HepG2 (cell line): ENCODE measurements around the gene CNOT8. TPM values are rescaled to one million over a fixed set of nuclear protein-coding genes. Genes with fewer than 3 reads are reported as not detected.
A peak's percentile ranks its signal among the peaks of the same experiment; 100 is the strongest.

Experiments used
- ETV5 ChIP-seq: IDR thresholded peaks from 2 replicates; pipeline ENCODE4 v1.6.1; 2018; ENCODE audit warnings: missing biosample characterization, missing genetic modification reagents, inconsistent platforms, borderline replicate concordance
- GPN1 ChIP-seq: sonication (generic); formaldehyde crosslinking; IDR thresholded peaks from 2 replicates; pipeline ENCODE4 v1.5.1; 2020; ENCODE audit warnings: missing genetic modification reagents, borderline replicate concordance
- PITX1 ChIP-seq: sonication (generic); formaldehyde crosslinking; IDR thresholded peaks from 2 replicates; pipeline ENCODE4 v1.5.1; 2020; ENCODE audit warnings: mild to moderate bottlenecking, missing genetic modification reagents
- POLR2AphosphoS5 ChIP-seq: IDR thresholded peaks from 2 replicates; pipeline ENCODE4 v1.6.1; 2012; ENCODE audit warnings: low read depth, low read length
- RFX5 ChIP-seq: IDR thresholded peaks from 2 replicates; pipeline ENCODE4 v1.6.1; 2011; ENCODE audit warnings: low read depth, low read length, improper control_type of control experiment
- SALL1 ChIP-seq: sonication (generic); formaldehyde crosslinking; IDR thresholded peaks from 2 replicates; pipeline ENCODE4 v1.8.0; 2022; ENCODE audit warnings: mild to moderate bottlenecking, missing genetic modification reagents
- ZBTB46 ChIP-seq: sonication (generic); formaldehyde crosslinking; IDR thresholded peaks from 2 replicates; pipeline ENCODE4 v1.4.0; 2020; ENCODE audit warnings: mild to moderate bottlenecking, missing genetic modification reagents, borderline replicate concordance
- ZFP41 ChIP-seq: sonication (generic); formaldehyde crosslinking; IDR thresholded peaks from 2 replicates; pipeline ENCODE4 v1.4.0; 2020; ENCODE audit warnings: mild to moderate bottlenecking, missing genetic modification reagents, borderline replicate concordance
- ZNF256 ChIP-seq: sonication (generic); formaldehyde crosslinking; conservative IDR thresholded peaks from 2 replicates; pipeline ENCODE4 v1.4.0; 2020; ENCODE audit warnings: missing genetic modification reagents
- ZNF296 ChIP-seq: sonication (generic); formaldehyde crosslinking; conservative IDR thresholded peaks from 2 replicates; pipeline ENCODE4 v1.5.0; 2020; ENCODE audit warnings: mild to moderate bottlenecking, missing genetic modification reagents
- ZNF33A ChIP-seq: sonication (generic); formaldehyde crosslinking; IDR thresholded peaks from 2 replicates; pipeline ENCODE4 v1.5.1; 2020; ENCODE audit warnings: missing genetic modification reagents, mild to moderate bottlenecking, moderate library complexity, borderline replicate concordance
- ZNF552 ChIP-seq: sonication (generic); formaldehyde crosslinking; IDR thresholded peaks from 2 replicates; pipeline ENCODE4 v1.9.0; 2022; ENCODE audit warnings: missing genetic modification reagents, mild to moderate bottlenecking, borderline replicate concordance
- ZNF563 ChIP-seq: sonication (generic); formaldehyde crosslinking; IDR thresholded peaks from 2 replicates; pipeline ENCODE4 v1.8.0; 2022; ENCODE audit warnings: mild to moderate bottlenecking, moderate library complexity, missing genetic modification reagents
- ZNF709 ChIP-seq: sonication (generic); formaldehyde crosslinking; IDR thresholded peaks from 2 replicates; pipeline ENCODE4 v1.5.0; 2020; ENCODE audit warnings: mild to moderate bottlenecking, missing genetic modification reagents
- ZNF770 ChIP-seq: sonication (generic); formaldehyde crosslinking; IDR thresholded peaks from 2 replicates; pipeline ENCODE4 v1.5.0; 2020; ENCODE audit warnings: mild to moderate bottlenecking, missing genetic modification reagents
- ZSCAN12 ChIP-seq: sonication (generic); formaldehyde crosslinking; IDR thresholded peaks from 2 replicates; pipeline ENCODE4 v1.9.0; 2021; ENCODE audit warnings: mild to moderate bottlenecking, missing genetic modification reagents
- polyA plus RNA-seq, 8 experiments: library from polyadenylated mRNA; depleted of rRNA in 3 of 8; stranded (reverse) in 7 of 8; unstranded in 1 of 8; fragments of >200 nt; fragmentation: Illumina TruSeq in 4 of 8; extraction: Trizol in 4 of 8; gene quantifications; 2 replicates each; pipeline versions ENCODE4 v1.2.1 to v1.2.3, GENCODE V29; 2011 to 2016; ENCODE audit warnings: low read depth in 4 of 8, missing spikeins in 1 of 8, mixed read lengths in 1 of 8; ENCODE audit not compliant: insufficient read depth in 1 of 8
- total RNA-seq, 5 experiments: library from RNA; depleted of rRNA; stranded (reverse); fragments of >200 nt; fragmentation: Illumina TruSeq; extraction: Trizol; gene quantifications; 2 replicates each; pipeline ENCODE4 v1.2.3, GENCODE V29; 2016; ENCODE audit warnings: low read depth in 1 of 5
- TF ChIP-seq, protein P1 (sequence below): IDR thresholded peaks from 2 replicates; pipeline ENCODE4 v1.6.1; 2018; ENCODE audit warnings: missing genetic modification reagents, mild to moderate bottlenecking, missing compliant biosample characterization
- TF ChIP-seq, protein P2 (sequence below): fragments of 450-650 bp; IDR thresholded peaks from 2 replicates; pipeline ENCODE4 v1.6.1; 2017
- TF ChIP-seq, protein P3 (sequence below): sonication (generic); formaldehyde crosslinking; IDR thresholded peaks from 2 replicates; pipeline ENCODE4 v1.5.1; 2020; ENCODE audit warnings: mild to moderate bottlenecking, missing genetic modification reagents

CNOT8 gene
- total and polyA plus RNA-seq, 2 of the 13 experiments (the other 11 are each of a cell fraction or from before 2014, with no cell fraction given), result 37.1 to 74.9 TPM

DNA sequence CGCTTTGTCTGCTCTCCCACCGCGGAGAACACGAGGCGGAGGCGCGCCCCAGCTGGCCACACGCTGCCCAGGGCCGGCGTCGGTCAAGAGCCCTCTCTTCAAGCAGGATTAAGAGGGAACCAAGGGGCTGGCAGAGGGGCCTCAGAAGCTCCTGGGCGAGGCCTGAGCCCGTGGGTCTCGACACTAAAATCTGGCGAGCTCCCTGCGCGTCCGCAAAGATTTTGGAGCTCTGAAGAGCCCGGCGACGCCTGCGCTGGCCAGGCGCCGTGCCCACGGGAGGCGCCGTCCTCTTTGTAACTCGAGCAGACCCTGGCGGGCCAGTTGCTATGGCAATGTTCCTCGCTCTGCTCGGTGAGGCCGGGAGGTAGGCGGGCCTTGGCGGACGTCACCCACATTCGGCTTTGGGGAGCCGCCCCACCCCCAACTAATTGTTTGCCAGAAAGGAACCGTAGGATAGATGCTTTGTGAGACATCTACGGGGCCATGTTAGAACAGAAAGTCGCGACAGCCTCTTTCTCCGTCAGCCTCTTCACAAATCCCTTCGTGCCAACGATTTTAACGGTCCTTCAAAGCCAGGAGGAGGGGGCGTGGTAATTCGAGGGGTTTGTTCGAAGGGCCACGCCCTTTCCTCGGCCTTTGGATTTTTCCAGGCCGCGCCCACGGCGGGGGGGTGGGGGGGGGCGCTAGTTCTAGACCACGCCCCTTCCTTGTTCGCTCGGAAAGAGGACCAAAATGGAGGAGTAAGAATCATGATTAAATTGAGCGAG lies 714 bp upstream of the CNOT8 start (continued):
- TF ChIP-seq ZNF770 (CRISPR knock-in tag) (peak; percentile 51; the same call in 1 of the 2 replicates), ZBTB46 (CRISPR knock-in tag) (no peak), ZFP41 (CRISPR knock-in tag) (no peak), RFX5 (no peak), ZNF33A (CRISPR knock-in tag) (no peak), ZSCAN12 (CRISPR knock-in tag) (peak; percentile 66; the same call in 1 of the 2 replicates), POLR2AphosphoS5 (peak; percentile 66), SALL1 (CRISPR knock-in tag) (peak; percentile 54), PITX1 (CRISPR knock-in tag) (no peak; the same call in 1 of the 2 replicates), ZNF563 (peak; percentile 39; the same call in 1 of the 2 replicates), ETV5 (0 out of 2 replicates have a peak, but pooled peaks have one; percentile 34), ZNF552 (peak; percentile 79; the same call in 1 of the 2 replicates), ZNF256 (CRISPR knock-in tag) (0 out of 2 replicates have a peak, but pooled peaks have one; percentile 20), ZNF296 (peak; percentile 82), GPN1 (no peak), ZNF709 (CRISPR knock-in tag) (peak; percentile 68)
- TF ChIP-seq, protein P1, sequence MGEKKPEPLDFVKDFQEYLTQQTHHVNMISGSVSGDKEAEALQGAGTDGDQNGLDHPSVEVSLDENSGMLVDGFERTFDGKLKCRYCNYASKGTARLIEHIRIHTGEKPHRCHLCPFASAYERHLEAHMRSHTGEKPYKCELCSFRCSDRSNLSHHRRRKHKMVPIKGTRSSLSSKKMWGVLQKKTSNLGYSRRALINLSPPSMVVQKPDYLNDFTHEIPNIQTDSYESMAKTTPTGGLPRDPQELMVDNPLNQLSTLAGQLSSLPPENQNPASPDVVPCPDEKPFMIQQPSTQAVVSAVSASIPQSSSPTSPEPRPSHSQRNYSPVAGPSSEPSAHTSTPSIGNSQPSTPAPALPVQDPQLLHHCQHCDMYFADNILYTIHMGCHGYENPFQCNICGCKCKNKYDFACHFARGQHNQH (CRISPR knock-in tag), result peak; percentile 40; the same call in 1 of the 2 replicates
- TF ChIP-seq, protein P2, sequence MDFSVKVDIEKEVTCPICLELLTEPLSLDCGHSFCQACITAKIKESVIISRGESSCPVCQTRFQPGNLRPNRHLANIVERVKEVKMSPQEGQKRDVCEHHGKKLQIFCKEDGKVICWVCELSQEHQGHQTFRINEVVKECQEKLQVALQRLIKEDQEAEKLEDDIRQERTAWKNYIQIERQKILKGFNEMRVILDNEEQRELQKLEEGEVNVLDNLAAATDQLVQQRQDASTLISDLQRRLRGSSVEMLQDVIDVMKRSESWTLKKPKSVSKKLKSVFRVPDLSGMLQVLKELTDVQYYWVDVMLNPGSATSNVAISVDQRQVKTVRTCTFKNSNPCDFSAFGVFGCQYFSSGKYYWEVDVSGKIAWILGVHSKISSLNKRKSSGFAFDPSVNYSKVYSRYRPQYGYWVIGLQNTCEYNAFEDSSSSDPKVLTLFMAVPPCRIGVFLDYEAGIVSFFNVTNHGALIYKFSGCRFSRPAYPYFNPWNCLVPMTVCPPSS, result no peak
- TF ChIP-seq, protein P3, sequence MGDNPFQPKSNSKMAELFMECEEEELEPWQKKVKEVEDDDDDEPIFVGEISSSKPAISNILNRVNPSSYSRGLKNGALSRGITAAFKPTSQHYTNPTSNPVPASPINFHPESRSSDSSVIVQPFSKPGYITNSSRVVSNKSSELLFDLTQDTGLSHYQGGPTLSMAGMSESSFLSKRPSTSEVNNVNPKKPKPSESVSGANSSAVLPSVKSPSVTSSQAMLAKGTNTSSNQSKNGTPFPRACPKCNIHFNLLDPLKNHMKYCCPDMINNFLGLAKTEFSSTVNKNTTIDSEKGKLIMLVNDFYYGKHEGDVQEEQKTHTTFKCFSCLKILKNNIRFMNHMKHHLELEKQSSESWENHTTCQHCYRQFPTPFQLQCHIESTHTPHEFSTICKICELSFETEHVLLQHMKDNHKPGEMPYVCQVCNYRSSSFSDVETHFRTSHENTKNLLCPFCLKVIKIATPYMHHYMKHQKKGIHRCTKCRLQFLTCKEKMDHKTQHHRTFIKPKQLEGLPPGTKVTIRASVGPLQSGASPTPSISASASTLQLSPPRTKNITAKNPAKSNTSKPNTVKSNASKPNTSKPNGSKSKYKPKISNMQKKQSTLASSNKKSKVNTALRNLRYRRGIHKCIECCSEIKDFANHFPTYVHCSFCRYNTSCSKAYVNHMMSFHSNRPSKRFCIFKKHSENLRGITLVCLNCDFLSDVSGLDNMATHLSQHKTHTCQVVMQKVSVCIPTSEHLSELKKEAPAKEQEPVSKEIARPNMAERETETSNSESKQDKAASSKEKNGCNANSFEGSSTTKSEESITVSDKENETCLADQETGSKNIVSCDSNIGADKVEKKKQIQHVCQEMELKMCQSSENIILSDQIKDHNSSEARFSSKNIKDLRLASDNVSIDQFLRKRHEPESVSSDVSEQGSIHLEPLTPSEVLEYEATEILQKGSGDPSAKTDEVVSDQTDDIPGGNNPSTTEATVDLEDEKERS (CRISPR knock-in tag), result no peak
